ENCODE measurements around the gene ZNF530. TPM values are rescaled to one million over a fixed set of nuclear protein-coding genes. Genes with fewer than 3 reads are reported as not detected.

The ZNF530 gene
- 1 to 10 TPM; 2.9 to 8.0 (median 5.2) TPM for polyA plus RNA-seq

DNA sequence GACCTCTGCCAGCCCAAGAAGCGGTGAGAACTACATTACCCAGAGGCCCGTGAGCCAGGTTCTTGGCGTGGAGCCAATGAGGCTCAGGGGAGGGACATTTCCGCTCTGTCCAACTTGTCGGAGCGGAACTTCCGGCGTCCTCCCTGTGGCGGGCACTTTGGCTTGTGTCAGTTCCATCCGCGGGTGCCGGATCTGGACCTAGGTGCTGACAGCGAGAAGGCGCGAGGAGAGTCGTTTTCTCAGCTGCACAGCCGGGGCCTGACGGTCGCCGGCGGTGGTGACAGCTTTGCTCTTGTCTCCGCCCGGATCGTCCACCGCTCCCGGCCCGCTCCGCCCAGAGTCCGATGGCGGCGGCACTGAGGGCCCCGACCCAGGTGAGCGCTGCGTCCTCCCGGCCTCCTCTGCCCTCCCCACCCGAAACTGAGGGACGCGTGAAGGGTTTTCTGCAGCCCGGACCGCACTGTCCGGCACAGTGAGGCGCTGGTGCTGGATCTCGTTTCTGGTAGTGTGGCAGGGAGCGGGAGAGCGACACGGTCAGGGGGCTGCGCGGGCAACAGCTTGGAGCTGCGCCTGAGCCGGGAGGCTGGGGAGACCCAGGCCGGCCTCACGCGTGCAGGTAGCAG is at the start of gene ZNF530:
Gene ZNF530 (plus strand): TSS at position 125 of the 623 bp plus-strand sequence. CDS start 4,461 bp downstream, outside the sequence.
- peak within 1 kb of the TSS in 4 of 6 donors; percentile 45 to 90 (median 86) for H3K27ac Mint-ChIP-seq
- peak; percentile 83 to 88 (median 87) for DNase-seq
- H3K27me3 Mint-ChIP-seq (ENCODE audit: low read depth in 3 of 3) = peaks cover 3 to 13% (median 6%) of the 10 kb centered on the region in 3 donors
- peaks cover 6 to 42% (median 32%) of the 10 kb centered on the region in 6 donors for H3K9me3 Mint-ChIP-seq
- peaks cover 21 to 22% of the 10 kb centered on the region in 2 donors for H3K4me1 Mint-ChIP-seq
- peaks cover 37 to 45% (median 41%) of the 10 kb centered on the region in 3 donors for H3K36me3 Mint-ChIP-seq
- H3K4me3 Mint-ChIP-seq = peak within 1 kb of the TSS; percentile 84 to 90 (median 89)

DNA sequence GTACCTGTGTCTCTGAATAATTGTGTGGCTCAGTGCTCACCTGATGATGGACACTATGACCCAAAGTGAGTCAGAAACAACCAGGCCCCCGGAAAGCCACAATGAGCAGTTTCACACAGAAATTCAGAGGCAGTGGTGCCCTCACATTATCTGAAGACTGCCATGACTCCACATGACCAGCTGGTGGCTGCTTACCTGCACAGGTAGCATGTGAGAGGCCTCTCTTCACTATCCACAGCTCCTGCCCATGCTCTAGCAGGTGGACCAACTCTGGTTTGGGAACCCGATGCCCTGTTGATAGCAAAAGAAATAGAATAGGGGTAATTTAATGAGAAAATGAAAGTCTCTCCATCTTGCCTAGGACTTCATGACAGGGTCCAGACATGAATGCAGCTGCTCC is 47.3 kb upstream of the ZNF530 start:
- Mint-ChIP-seq H3K27me3 (ENCODE audit: low read depth in 3 of 3) (peaks cover 0 to 2% (median 0%) of the 10 kb centered on the region in 3 donors), H3K27ac (no peak overlapping the region), H3K4me1 (peaks cover 0 to 3% of the 10 kb centered on the region in 2 donors), H3K36me3 (peaks cover 89 to 97% (median 90%) of the 10 kb centered on the region in 3 donors), H3K4me3 (no peak overlapping the region), H3K9me3 (peaks cover 39 to 72% (median 50%) of the 10 kb centered on the region in 6 donors)
- no peak for DNase-seq

DNA sequence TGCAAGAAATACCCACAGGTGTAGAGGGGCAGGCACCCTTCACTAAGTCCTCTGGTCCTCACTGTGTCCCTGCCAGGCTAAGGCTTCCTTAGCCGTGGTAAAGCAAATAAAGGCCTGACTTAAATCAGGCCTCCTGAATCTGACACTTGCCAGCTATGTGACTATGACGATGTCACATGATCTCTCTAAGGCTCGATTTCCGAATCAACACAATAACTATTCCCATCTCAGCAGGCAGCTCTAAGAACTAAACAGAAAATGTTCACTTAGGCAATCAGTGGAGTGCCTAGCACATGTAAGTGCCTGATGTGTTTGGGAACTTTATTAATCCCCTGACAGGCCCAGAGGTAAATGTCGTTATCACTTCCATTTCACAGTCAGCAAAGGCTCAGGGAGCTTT is 42.0 kb upstream of the ZNF530 start:
- Mint-ChIP-seq H3K27me3 (ENCODE audit: low read depth in 3 of 3) (peaks cover 0 to 7% (median 5%) of the 10 kb centered on the region in 3 donors), H3K36me3 (peaks cover 46 to 51% (median 49%) of the 10 kb centered on the region in 3 donors), H3K27ac (peak overlapping the region in 2 of 6 donors; percentile 32 to 85), H3K9me3 (peaks cover 12 to 49% (median 31%) of the 10 kb centered on the region in 6 donors), H3K4me3 (peak overlapping the region; percentile 7 to 98 (median 94)), H3K4me1 (peaks cover 34 to 41% of the 10 kb centered on the region in 2 donors)
- DNase-seq = no peak

DNA sequence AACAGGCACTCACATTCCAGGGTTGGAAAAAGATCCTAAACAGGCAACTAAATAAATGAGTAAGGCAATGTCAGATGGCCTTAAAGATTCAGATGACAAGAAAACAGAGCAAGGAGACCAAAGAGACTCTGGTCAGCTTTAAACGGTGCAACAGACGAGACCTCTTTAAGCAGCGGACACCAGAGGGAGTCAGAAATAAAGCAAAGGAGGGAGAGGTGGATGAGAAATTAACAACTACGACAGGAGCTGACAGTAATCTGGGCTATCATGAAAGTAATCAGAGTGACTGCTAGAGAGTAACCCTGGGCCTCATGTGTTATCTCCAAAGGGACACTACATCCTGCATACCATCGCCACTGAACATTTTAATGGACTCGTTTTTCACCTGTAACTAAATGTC is 41.2 kb upstream of the ZNF530 start:
- H3K36me3 Mint-ChIP-seq = peaks cover 39 to 48% (median 40%) of the 10 kb centered on the region in 3 donors
- H3K4me3 Mint-ChIP-seq = peak overlapping the region; percentile 94 to 98 (median 97)
- peak overlapping the region; percentile 84 to 92 (median 88) for H3K27ac Mint-ChIP-seq
- peaks cover 0 to 12% (median 7%) of the 10 kb centered on the region in 3 donors for H3K27me3 Mint-ChIP-seq (ENCODE audit: low read depth in 3 of 3)
- peaks cover 34 to 41% of the 10 kb centered on the region in 2 donors for H3K4me1 Mint-ChIP-seq
- H3K9me3 Mint-ChIP-seq = peaks cover 13 to 48% (median 34%) of the 10 kb centered on the region in 6 donors
- DNase-seq = no peak

DNA sequence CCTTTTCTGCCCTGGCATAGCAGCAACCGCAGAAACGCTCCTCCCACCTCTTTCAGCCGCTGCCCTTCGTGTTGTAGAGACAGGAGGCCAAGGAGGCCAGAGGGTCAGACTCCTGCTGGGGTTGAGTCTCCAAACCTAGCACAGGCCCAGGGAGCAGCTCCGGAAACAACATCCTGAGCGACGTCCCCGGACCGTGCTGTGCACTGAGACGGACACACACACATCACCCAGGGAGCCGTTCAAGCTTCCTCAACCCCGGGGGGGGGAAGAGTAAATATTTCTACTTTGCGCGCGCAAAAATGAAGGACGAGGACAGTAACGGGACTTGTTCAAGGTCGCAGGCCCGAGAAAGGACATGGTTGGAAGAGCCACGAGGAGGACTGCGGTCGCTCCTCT is 40.7 kb upstream of the ZNF530 start:
- peak; percentile 9 to 10 (median 9) for DNase-seq
- H3K4me3 Mint-ChIP-seq = peak overlapping the region; percentile 94 to 98 (median 97)
- peaks cover 16 to 49% (median 38%) of the 10 kb centered on the region in 6 donors for H3K9me3 Mint-ChIP-seq
- peaks cover 36 to 49% (median 36%) of the 10 kb centered on the region in 3 donors for H3K36me3 Mint-ChIP-seq
- peaks cover 34 to 41% of the 10 kb centered on the region in 2 donors for H3K4me1 Mint-ChIP-seq
- H3K27me3 Mint-ChIP-seq (ENCODE audit: low read depth in 3 of 3) = peaks cover under 1 to 12% (median 7%) of the 10 kb centered on the region in 3 donors
- H3K27ac Mint-ChIP-seq = peak overlapping the region; percentile 84 to 92 (median 88)

DNA sequence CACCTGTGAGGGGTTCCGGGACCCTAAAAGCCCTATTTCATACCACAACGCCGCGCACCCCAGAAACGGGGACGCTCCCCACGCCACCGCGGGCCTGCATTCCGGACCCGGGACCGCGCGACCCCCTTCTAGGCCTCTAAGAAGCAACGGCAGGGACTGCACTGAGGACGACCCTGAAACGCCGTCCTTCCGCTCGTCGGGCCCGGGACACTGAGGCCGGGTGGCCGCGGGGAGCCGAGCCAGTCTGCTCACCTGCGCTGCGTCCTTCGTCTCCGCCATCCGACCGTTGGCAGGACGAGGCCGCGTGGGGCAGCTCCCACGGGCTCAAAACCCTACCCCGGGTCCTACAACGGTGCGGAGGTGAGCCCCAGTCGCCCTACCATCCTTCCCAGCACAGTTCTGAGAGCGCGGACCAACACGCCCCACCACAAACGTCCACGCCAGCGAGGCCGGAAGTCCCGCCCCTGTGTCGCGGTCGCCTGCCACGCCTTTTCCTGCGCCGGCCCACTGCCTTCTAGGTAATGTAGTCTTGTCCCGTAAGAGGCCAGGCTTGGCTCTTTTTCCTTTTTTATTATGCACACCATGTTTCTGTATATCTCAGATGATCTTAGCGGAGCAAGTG is 40.2 kb upstream of the ZNF530 start, which contains the start of gene ZNF550:
Gene ZNF550 (minus strand): TSS at position 460 of the 622 bp plus-strand sequence. CDS start 181 bp downstream, at position 279.
- peaks cover 19 to 54% (median 41%) of the 10 kb centered on the region in 6 donors for H3K9me3 Mint-ChIP-seq
- peaks cover 34 to 41% of the 10 kb centered on the region in 2 donors for H3K4me1 Mint-ChIP-seq

DNA sequence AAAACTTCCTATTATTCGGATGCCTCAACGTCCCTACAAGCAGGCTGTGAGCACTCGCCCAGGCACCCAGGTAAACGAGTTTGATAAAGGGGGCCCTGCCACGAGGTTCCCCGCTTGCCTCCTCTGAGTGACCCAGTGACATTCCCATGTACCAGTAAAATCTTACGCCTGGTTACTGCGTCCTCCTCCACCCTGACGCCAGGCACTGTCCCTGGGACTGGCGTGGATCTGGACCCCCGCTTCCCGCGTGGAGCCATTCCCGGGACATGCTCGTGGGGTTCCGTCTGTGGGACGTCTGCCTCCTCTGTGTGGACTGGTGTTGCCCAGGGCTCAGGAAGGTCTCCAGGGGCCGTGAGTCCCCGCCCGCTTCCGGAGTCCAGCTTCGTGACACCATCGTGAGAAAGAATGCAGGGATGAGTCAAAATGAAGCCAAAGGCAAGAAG is 39.6 kb upstream of the ZNF530 start:
- DNase-seq = no peak
- peak overlapping the region; percentile 94 to 98 (median 97) for H3K4me3 Mint-ChIP-seq
- H3K27me3 Mint-ChIP-seq (ENCODE audit: low read depth in 3 of 3) = peaks cover 5 to 14% (median 7%) of the 10 kb centered on the region in 3 donors
- H3K4me1 Mint-ChIP-seq = peaks cover 34 to 41% of the 10 kb centered on the region in 2 donors
- peaks cover 25 to 38% (median 26%) of the 10 kb centered on the region in 3 donors for H3K36me3 Mint-ChIP-seq
- peak overlapping the region; percentile 85 to 93 (median 90) for H3K27ac Mint-ChIP-seq
- peaks cover 20 to 53% (median 42%) of the 10 kb centered on the region in 6 donors for H3K9me3 Mint-ChIP-seq

More for the DNA sequence above, 40.2 kb upstream of the ZNF530 start, which contains the start of gene ZNF550:
- Mint-ChIP-seq H3K36me3 (peaks cover 31 to 43% (median 31%) of the 10 kb centered on the region in 3 donors), H3K27me3 (ENCODE audit: low read depth in 3 of 3) (peaks cover 5 to 14% (median 7%) of the 10 kb centered on the region in 3 donors), H3K4me3 (peak within 1 kb of the TSS; percentile 94 to 98 (median 97)), H3K27ac (peak within 1 kb of the TSS; percentile 85 to 93 (median 92))
- peak; percentile 84 to 86 (median 84) for DNase-seq

DNA sequence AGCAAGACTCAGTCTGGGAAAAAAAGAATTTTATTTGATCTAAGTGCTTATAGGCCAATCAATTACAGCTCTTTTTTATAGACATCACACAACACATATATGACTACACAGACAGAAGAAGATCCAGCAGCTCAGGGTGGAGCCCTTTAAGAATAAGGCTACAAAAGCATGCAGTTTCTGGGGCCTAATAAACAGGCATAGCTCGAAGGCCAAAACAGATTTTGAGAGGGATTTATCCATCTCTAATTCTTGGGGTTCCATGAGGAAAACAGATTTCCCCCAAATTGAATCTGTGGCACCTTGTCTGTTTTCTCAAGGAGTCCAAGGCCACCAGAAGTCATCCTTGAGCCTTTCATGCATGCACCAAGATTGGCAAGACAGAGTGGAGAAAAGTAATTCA is 36.1 kb upstream of the ZNF530 start:
- Mint-ChIP-seq H3K4me3 (no peak overlapping the region), H3K4me1 (peaks cover 22 to 27% of the 10 kb centered on the region in 2 donors), H3K36me3 (peaks cover 0 to 33% (median 17%) of the 10 kb centered on the region in 3 donors), H3K27me3 (ENCODE audit: low read depth in 3 of 3) (peaks cover 5 to 14% (median 7%) of the 10 kb centered on the region in 3 donors), H3K9me3 (peaks cover 52 to 86% (median 74%) of the 10 kb centered on the region in 6 donors), H3K27ac (no peak overlapping the region)
- no peak for DNase-seq

DNA sequence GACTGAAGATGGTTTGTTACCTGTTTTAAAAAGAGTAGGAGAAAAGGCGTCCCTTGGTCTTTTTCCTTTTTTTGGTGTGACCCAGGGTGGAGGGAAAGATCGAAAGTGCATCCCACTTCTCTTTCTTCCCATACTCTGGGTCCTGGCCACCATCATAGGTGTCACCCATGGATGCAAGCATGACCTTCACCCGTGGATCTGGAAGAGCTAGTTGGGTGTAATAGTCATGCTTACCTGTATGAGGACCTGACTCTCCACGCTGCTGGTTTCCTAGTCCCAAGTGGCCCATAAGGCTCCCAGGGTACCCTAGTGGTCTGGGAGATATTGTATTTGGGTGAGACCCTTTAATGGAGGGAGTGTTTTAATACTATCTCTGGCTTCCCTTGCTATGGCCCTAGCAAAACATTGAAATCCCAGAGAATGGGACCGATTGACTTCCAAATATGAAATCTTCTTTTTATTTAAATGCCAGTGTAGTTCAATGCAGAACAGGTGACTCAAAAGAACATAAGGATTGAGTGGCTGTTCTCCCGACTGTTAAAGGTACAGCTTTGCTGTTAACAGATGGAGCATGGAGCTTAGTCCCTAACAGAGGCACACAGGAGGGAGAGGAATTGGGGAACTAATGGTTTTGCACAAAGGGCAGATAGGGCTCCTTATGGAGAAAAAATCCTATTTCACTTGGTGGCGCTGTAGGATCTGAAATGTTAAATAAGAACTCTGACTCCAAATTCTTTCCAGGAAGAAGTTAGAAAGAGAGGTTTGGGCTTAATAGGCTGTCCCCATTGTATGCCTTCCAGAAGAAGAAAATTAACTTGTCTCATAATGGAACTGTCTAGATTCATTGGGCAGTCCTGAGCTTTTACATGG is 33.1 kb upstream of the ZNF530 start:
- no peak overlapping the region for H3K4me3 Mint-ChIP-seq
- DNase-seq = no peak
- no peaks in the 10 kb centered on the region for H3K4me1 Mint-ChIP-seq
- H3K9me3 Mint-ChIP-seq = peaks cover 61 to 96% (median 88%) of the 10 kb centered on the region in 6 donors
- H3K27me3 Mint-ChIP-seq (ENCODE audit: low read depth in 3 of 3) = peaks cover 2 to 7% (median 7%) of the 10 kb centered on the region in 3 donors
- H3K27ac Mint-ChIP-seq = no peak overlapping the region
- H3K36me3 Mint-ChIP-seq = peaks cover 4 to 27% (median 17%) of the 10 kb centered on the region in 3 donors

DNA sequence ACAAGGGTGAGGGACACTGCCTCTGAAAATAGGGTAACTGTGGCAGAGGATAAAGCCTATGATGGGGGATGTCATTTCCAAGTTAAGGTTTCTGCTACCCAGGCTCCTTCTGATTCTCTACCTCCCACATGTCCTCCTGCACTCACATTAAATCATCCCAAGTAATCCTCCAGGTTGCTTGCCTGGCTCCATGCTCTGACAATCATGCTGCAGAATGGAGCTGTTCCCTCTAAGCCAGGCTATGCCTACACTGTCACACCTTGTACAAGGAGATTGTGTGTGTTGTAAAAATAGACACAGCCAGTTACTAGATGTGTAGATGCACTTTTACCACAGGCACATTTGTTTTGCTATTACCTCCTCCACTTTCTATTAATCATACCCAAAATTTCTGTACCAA is 29.0 kb upstream of the ZNF530 start:
- no peak overlapping the region for H3K27ac Mint-ChIP-seq
- H3K36me3 Mint-ChIP-seq = peaks cover 39 to 51% (median 49%) of the 10 kb centered on the region in 3 donors
- peaks cover 0 to 5% (median 0%) of the 10 kb centered on the region in 3 donors for H3K27me3 Mint-ChIP-seq (ENCODE audit: low read depth in 3 of 3)
- H3K4me1 Mint-ChIP-seq = no peaks in the 10 kb centered on the region
- DNase-seq = no peak
- H3K9me3 Mint-ChIP-seq = peaks cover 66 to 99% (median 94%) of the 10 kb centered on the region in 6 donors
- no peak overlapping the region for H3K4me3 Mint-ChIP-seq

DNA sequence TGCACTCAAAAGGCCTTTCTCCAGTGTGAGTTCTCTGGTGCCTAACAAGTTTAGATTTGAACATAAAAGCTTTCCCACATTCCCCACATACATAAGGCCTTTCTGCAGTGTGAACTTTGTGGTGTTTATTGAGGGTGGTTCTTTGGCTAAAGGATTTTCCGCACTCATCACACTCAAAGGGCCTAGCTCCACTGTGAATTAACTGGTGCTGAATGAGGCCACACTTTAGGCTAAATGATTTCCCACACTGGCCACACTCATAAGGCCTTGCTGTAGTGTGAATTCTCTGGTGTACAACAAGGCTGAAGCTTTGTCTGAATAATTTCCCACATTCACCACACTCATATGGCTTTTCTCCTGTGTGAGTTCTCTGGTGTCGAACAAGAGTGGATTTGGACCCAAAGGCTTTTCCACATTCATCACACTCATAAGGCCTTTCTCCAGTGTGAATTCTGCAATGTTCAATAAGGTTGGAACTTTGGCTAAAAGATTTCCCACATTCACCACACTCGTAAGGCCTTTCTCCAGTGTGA is 27.2 kb upstream of the ZNF530 start:
- H3K9me3 Mint-ChIP-seq = peaks cover 61 to 99% (median 90%) of the 10 kb centered on the region in 6 donors
- H3K4me3 Mint-ChIP-seq = no peak overlapping the region

DNA sequence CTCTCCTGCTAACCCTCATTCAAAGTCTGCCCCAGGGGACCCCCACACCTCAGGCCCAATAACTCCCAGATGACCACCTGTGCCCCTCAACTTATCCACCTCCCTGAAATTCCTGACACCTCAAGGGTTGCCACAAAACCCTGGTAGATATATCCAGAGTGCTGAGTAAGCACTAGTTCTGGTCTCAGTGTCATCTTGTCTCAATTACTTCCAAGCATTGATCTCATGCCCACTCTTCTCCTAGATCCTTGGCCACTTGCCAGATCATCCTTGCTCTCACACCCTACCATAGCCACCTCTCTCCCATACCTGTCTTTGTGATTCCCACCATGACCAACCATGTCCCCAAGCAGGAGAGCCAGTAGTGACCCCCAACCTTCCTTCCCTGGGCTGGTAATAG is 23.0 kb upstream of the ZNF530 start:
- Mint-ChIP-seq H3K4me3 (peak overlapping the region; percentile 24 to 71 (median 61)), H3K27me3 (ENCODE audit: low read depth in 3 of 3) (peaks cover 3 to 7% (median 3%) of the 10 kb centered on the region in 3 donors), H3K36me3 (peaks cover 57 to 60% (median 58%) of the 10 kb centered on the region in 3 donors), H3K4me1 (peaks cover 22 to 32% of the 10 kb centered on the region in 2 donors), H3K9me3 (peaks cover 40 to 72% (median 64%) of the 10 kb centered on the region in 6 donors), H3K27ac (peak overlapping the region in 2 of 6 donors; percentile 3 to 25)
- no peak for DNase-seq

More for the DNA sequence above, 27.2 kb upstream of the ZNF530 start:
- no peak for DNase-seq
- Mint-ChIP-seq H3K27me3 (ENCODE audit: low read depth in 3 of 3) (peaks cover 0 to 5% (median 3%) of the 10 kb centered on the region in 3 donors), H3K4me1 (peaks cover 8 to 11% of the 10 kb centered on the region in 2 donors), H3K36me3 (peaks cover 57 to 64% (median 60%) of the 10 kb centered on the region in 3 donors), H3K27ac (no peak overlapping the region)
